ENCODE data around the gene AKAP13. TPM values are rescaled to one million over a fixed set of nuclear protein-coding genes. Genes with fewer than 3 reads are reported as not detected.

The AKAP13 gene
- total and polyA plus RNA-seq, 5 experiments from 2014 or later = 113 to 244 (median 131) TPM

DNA sequence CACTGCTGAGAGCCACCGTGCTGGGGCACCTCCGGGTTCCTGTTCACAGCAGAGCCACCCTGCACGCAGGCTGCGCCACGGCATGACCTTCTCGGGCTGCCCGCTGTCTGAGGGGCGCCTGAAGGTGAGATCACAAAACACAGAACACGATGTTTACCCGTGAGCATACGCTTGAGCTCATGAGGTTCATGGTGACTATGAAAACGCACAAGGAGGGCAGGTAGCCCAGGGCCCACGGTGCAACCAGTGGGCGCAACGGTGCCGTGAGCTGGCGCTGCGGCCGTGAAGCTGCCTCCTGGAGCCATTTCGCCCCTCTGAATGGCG, 378.2 kb downstream of the AKAP13 start:
- Mint-ChIP-seq H3K27ac (no peak overlapping the region), H3K9me3 (no peaks in the 10 kb centered on the region), H3K27me3 (no peaks in the 10 kb centered on the region), H3K4me1 (peaks cover 4 to 18% (median 10%) of the 10 kb centered on the region in 4 donors), H3K4me3 (no peak overlapping the region), H3K36me3 (peaks cover 0 to 9% (median 0%) of the 10 kb centered on the region in 3 donors)
- no peak for ATAC-seq
- DNase-seq = no peak
- POLR2A ChIA-PET = no interaction called here

DNA sequence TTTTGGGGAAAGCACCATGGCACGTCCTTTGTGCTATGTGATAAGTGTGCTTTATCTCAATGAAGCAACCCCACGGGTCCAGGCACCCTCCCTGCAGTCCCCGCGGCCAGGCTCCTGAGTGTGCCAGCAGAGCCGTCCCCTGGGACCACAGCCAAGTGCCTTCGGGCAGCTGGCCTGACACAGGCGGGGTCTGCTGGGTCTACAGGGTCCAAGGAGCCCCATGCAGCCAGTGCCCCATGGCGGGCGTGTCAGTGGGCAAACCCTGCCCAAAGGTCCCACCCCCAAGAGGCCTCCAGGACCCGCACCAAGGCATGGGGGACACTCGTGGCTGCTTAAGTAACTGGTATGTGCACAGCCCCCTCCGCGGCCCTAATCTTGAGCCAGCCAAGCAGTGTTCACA, 379.0 kb downstream of the AKAP13 start:
- no peak overlapping the region for H3K27ac Mint-ChIP-seq
- H3K4me1 Mint-ChIP-seq = peaks cover 0 to 11% (median 6%) of the 10 kb centered on the region in 4 donors
- H3K9me3 Mint-ChIP-seq = no peaks in the 10 kb centered on the region
- no peak overlapping the region for H3K4me3 Mint-ChIP-seq
- no peaks in the 10 kb centered on the region for H3K27me3 Mint-ChIP-seq
- no peak for DNase-seq
- POLR2A ChIA-PET = no interaction called here
- peaks cover 0 to 9% (median 0%) of the 10 kb centered on the region in 3 donors for H3K36me3 Mint-ChIP-seq
- ATAC-seq = no peak

DNA sequence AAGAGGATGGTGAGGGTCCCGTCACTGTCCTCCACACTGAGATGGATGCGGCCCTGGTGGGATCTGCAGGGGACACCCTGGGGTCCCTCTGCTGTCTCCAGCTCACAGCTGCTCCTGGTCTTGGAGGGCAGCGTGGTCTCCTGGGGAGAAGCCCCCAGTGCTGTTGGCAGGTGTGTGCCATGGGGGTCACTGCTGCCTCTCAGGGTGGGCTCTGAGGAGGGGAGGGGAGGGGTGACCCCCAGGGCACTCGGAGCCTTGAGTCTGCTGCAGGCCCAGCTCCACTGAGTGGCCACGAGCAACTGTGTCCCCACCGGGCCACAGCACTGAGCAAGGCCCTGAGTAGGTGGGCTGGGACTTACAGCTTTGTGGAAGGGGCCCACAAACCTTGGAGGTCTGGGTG, 379.6 kb downstream of the AKAP13 start:
- Mint-ChIP-seq H3K27ac (no peak overlapping the region), H3K9me3 (no peaks in the 10 kb centered on the region), H3K4me1 (peaks cover 0 to 5% (median 3%) of the 10 kb centered on the region in 4 donors), H3K4me3 (no peak overlapping the region), H3K36me3 (peaks cover 0 to 9% (median 0%) of the 10 kb centered on the region in 3 donors), H3K27me3 (no peaks in the 10 kb centered on the region)
- no peak for DNase-seq
- no peak for ATAC-seq
- POLR2A ChIA-PET = no interaction called here

DNA sequence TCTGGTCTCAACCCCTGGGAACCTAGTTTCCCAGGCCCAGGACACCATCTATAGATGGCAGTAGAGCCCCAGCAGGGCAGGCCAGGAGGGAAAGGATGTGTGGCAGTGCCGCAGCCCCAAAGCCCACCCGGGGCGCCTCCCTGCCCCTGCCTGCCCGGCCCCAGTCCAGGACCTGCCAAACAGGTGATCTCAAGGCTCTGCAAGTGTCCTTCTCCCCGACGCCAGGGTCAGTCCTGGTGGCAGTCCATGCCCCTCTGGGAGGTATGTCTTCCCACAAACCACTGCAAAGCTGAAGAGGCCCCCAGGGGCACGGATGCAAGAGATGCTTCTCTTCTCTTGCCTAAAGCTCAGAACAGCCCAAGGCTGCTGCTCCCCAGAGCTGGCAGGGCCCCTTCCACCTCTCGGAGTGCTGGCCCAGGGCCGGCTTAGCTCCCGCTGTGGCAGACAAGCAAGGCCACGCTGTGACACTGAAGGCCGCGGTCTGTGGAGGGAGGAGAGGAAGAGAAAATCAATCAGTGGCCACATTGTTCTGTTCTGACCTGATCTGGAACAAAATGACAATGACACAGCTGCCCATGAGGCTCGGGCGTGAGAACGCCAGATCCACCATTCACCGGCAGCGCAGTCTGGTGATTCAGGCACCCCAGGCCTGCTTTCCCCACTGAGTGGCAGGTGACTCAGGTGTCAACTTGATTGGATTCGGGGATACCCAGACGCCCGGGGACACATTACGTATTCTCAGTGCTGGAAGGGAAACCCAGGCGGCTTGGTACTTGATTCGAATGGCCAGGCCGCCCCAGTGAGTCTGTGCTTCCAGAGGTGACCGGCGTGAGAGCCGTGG, 380.3 kb downstream of the AKAP13 start:
- Mint-ChIP-seq H3K9me3 (no peaks in the 10 kb centered on the region), H3K4me1 (peaks cover 0 to 5% (median 2%) of the 10 kb centered on the region in 4 donors), H3K27me3 (no peaks in the 10 kb centered on the region), H3K36me3 (peaks cover 0 to 12% (median 0%) of the 10 kb centered on the region in 3 donors), H3K4me3 (no peak overlapping the region), H3K27ac (no peak overlapping the region)
- POLR2A ChIA-PET = no interaction called here
- no peak for ATAC-seq
- peak in 1 of 10 donors; percentile 48 for DNase-seq

DNA sequence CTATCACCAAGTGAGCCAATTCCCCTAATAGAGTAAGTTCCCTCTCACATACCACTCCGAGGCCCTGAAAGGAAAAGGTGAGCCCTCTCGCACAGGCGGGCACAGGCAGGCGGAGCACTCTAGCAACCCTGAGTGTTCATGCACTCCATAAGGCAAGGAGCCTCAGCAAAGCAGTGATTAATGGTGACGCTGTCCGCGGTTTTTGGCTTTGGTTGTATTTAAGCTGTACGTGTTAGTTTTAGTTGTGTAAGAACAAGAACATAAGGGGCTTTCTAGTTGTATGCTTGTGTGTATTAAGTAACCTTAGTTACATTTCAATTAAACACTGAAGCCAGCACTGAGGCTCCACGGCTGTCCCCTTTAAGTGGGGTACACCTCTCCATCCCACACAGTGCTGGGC, 381.2 kb downstream of the AKAP13 start:
- ATAC-seq (no peak), DNase-seq (peak in 1 of 10 donors; percentile 36)
- Mint-ChIP-seq H3K4me1 (peaks cover 0 to 12% (median 7%) of the 10 kb centered on the region in 4 donors), H3K9me3 (no peaks in the 10 kb centered on the region), H3K4me3 (no peak overlapping the region), H3K27ac (peak overlapping the region in 1 of 10 donors; percentile 11), H3K27me3 (no peaks in the 10 kb centered on the region), H3K36me3 (peaks cover 0 to 14% (median 2%) of the 10 kb centered on the region in 3 donors)
- POLR2A ChIA-PET = no interaction called here

DNA sequence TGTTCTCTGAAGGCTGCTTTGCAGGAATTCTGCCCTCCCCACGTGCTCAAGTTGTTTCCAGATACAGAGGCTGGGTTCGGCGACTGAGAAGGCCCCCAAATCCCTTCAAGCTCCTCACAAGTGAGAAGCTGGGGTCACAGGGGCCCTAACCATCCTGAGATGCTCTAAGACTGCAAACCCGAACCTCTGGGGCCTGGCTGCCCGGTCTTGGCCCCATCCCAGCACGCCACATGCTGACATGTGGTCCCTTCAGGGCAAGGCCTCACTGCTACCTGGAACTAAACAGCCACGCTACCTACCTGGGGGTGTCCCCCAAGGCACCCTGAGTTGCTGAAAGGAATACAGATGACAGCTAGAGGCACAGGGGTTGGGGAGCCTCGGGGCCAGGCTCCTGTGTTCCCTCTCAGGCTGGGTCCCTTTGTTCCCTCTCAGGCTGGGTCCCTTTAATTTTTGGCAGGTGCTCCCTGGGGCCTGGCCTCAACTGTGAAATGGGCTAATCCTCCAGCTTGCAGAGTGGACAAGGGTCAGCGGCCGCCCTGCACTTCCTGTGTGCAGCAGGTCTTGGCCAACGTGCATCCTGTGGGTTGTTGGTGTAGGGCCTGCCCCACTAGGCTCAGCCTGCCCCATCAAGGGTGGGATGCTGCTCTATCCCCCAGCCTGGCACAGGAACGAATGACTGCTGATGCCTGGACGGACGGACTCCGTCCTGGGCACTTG, 381.8 kb downstream of the AKAP13 start:
- Mint-ChIP-seq H3K27me3 (no peaks in the 10 kb centered on the region), H3K4me1 (peaks cover 0 to 14% (median 8%) of the 10 kb centered on the region in 4 donors), H3K27ac (no peak overlapping the region), H3K36me3 (peaks cover 0 to 14% (median 2%) of the 10 kb centered on the region in 3 donors), H3K9me3 (no peaks in the 10 kb centered on the region), H3K4me3 (no peak overlapping the region)
- peak in 1 of 10 donors; percentile 31 for DNase-seq
- POLR2A ChIA-PET = no interaction called here
- no peak for ATAC-seq

DNA sequence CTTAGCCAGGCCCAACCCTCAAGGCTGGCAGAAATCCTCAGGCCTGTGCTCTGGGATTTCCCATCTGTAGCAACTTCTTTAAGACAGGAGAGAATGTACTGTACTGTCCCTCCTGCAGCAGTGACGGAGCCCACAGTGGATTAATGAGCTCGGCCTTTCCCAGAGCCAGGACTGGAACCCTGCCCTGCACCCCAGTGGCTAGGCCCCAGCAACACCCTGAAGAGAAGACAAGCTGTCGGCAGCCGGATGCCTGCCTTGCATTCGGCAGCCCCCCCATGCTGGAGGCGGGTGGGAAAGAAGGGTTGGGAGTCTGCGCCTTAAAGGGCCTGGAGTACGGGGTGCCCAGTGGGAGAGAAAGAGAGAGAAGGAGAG, 382.3 kb downstream of the AKAP13 start:
- peaks cover 0 to 14% (median 9%) of the 10 kb centered on the region in 4 donors for H3K4me1 Mint-ChIP-seq
- no peak overlapping the region for H3K4me3 Mint-ChIP-seq
- ATAC-seq (no peak), DNase-seq (peak in 1 of 10 donors; percentile 16)
- peaks cover 0 to 13% (median 2%) of the 10 kb centered on the region in 3 donors for H3K36me3 Mint-ChIP-seq
- no peak overlapping the region for H3K27ac Mint-ChIP-seq
- no peaks in the 10 kb centered on the region for H3K9me3 Mint-ChIP-seq
- POLR2A ChIA-PET = interaction anchor here (0.8 kb wide), 1 partner anchor 63 kb away, joined by 3 read pairs; no protein-coding TSS in a partner anchor
- no peaks in the 10 kb centered on the region for H3K27me3 Mint-ChIP-seq

DNA sequence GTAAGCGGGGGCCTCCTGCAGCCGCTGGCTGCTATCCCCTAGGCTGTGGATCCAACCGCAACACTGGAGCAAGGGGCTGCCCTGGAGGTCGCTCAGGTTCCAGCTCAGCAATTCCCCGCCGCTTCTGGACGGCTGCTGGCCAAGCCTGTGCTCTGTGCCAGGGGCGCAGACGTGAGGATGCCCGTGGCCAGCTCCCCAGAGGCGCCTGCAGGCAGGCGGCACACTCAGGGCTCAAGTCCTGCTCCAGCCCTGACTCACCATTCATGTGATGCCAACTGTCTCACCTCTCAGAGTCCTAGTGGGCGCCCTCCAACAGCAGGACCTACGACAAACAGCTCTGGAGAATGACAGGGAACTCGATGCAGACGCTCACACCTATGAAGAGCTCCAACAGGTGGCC, 382.8 kb downstream of the AKAP13 start:
- Mint-ChIP-seq H3K4me1 (peaks cover 0 to 14% (median 9%) of the 10 kb centered on the region in 4 donors), H3K36me3 (peaks cover 0 to 10% (median 2%) of the 10 kb centered on the region in 3 donors), H3K27ac (no peak overlapping the region), H3K27me3 (no peaks in the 10 kb centered on the region), H3K9me3 (no peaks in the 10 kb centered on the region), H3K4me3 (no peak overlapping the region)
- POLR2A ChIA-PET = interaction anchor here (0.8 kb wide), 1 partner anchor 64 kb away, joined by 3 read pairs; no protein-coding TSS in a partner anchor
- no peak for ATAC-seq
- DNase-seq = no peak

DNA sequence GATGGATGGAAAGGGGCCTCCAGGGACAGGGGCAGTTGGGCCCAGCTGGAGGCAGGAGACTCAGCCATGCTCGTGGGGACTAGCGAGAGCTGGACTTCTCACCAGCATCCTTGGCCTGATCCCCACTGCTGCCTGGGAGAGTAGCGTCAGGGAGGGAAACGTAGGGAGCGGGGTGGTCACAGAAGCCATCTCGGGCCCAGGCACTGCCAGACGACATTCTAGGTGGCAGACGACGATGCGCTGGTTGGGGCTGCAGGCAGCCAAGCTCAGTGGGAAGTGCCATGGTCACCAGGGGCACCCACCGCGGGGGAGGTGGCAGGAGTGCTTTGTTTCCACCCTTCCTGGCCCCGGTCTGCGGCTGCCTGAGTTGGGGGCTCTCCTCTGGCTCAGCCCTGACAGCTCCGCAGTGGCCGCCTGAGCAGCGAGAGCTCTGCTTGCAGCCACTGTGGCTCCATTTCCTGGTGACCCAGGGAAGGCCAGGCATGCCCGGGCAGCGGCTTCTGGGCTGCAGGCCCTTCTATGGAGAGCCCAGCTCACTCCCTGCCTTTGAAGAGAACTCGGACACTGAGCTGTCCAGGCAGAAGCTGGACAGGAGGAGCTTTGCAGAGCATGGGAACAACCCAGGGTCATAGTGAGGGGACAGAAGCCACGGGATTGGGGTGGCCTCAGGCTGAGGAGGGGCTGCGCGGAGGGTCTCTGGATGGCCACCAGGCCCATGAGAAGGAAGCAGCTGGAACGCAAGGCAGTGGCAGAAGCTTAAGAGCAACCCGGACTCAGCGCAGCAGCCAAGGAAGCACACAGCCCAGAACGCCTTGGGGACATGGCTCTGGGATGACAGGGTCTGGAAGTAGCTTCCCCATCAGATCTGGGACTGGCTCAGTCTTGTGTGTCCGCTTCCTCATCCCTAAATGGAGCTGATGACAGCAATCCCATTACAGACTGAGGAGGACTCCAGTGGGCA, 383.6 kb downstream of the AKAP13 start:
- Mint-ChIP-seq H3K36me3 (peaks cover 0 to 14% (median 2%) of the 10 kb centered on the region in 3 donors), H3K4me3 (peak overlapping the region in 1 of 10 donors; percentile 20), H3K9me3 (no peaks in the 10 kb centered on the region), H3K27ac (peak overlapping the region in 1 of 10 donors; percentile 72), H3K27me3 (no peaks in the 10 kb centered on the region), H3K4me1 (peaks cover 0 to 14% (median 9%) of the 10 kb centered on the region in 4 donors)
- DNase-seq (peak in 1 of 10 donors; percentile 41), ATAC-seq (no peak)
- POLR2A ChIA-PET = interaction anchor here (0.8 kb wide), 1 partner anchor 64 kb away, joined by 3 read pairs; no protein-coding TSS in a partner anchor

DNA sequence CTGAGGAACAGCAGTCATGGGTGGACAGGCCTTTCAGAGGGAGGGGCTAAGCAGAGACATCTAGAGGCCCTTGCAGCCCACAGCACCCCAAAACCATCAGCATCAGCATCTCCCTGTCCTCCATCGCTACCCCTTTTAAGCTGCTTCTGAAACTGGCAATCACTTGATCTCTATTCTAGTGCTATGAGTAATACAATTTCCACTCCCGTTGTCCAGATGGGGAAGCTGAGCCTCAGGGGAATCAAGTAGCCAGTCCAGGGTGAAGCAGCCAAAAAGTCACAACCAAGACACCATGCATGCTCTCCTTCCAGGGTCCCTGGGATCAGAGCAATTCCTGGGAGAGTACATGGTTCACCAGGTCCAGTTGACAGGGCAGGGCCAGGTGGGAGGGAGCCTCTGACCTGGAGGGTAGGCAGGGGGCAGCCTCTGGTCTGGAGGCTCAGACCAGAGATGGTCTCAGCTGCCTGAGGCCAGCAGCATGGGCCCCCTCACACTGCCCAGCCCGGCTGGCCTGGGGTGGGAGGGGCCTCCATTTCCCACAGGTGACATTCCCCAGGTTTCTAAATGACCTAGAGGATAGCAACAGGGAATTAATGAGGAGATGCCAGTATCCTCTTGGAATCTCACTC, 384.4 kb downstream of the AKAP13 start:
- ATAC-seq = no peak
- POLR2A ChIA-PET = no interaction called here
- peak in 1 of 10 donors; percentile 28 for DNase-seq
- Mint-ChIP-seq H3K27me3 (no peaks in the 10 kb centered on the region), H3K9me3 (no peaks in the 10 kb centered on the region), H3K27ac (peak overlapping the region in 2 of 10 donors; percentile 52 to 72), H3K4me1 (peaks cover 0 to 14% (median 9%) of the 10 kb centered on the region in 4 donors), H3K4me3 (no peak overlapping the region), H3K36me3 (peaks cover 0 to 18% (median 2%) of the 10 kb centered on the region in 3 donors)

DNA sequence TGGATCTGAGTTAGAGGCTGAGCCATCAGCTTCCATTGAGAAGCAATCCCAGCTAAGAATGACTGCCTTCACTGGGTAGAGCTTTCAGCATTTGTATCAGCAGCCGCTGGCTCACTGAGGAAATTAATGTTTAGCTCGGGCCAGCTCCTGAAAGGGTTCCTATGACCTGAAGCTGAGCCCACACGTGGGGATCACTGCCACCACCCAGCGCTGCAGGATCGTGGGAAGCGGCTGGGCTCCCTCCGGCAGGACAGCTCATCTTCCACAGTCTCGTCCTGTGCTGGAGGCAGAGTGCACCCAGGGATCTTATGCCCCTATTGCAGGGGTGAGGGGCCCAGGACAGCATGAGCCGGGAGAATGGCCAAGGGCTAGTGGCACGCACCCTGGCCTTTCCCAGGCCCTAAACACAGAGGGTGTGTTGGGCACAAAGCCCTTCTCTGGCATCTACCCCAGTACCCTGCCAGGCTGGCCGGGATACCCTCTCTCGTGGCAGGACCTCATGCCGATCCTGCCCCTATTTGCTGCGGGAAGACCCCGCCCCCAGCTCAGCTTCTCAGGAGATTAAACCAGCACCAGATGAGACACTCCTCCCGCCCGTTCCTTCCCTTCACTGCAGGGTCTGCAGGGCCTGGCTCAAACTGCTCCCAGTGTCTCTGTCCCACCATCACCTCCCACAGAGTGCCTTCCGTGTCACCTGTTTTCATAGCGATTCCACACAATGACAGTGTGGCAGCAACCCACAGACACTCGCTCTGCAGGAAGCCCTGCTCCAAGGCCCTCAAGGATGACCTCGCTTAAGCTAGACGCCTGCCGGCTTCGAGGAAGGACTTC, 385.8 kb downstream of the AKAP13 start:
- Mint-ChIP-seq H3K27ac (peak overlapping the region in 2 of 10 donors; percentile 27 to 80), H3K36me3 (peaks cover 0 to 18% (median 2%) of the 10 kb centered on the region in 3 donors), H3K9me3 (no peaks in the 10 kb centered on the region), H3K4me1 (peaks cover 0 to 14% (median 9%) of the 10 kb centered on the region in 4 donors), H3K4me3 (no peak overlapping the region), H3K27me3 (no peaks in the 10 kb centered on the region)
- DNase-seq (no peak), ATAC-seq (no peak)
- POLR2A ChIA-PET = no interaction called here
